Epithelial cell of proximal tubule (primary cell): ENCODE measurements around the gene SPEM2. TPM values are rescaled to one million over a fixed set of nuclear protein-coding genes. Genes with fewer than 3 reads are reported as not detected.

Experiments used
- DNase-seq: peaks from one replicate; pipeline ENCODE4 v3.0.0-alpha.2; 2011; ENCODE audit warnings: low read depth
- H3K4me3 ChIP-seq: 2 replicates; pipeline ENCODE4 v1.5.1; 2011; ENCODE audit warnings: low read depth, mild to moderate bottlenecking, low read length
- total RNA-seq: library from RNA; depleted of rRNA; stranded (reverse); fragments of >200 nt; gene quantifications from 2 replicates; pipeline ENCODE4 v1.2.3, GENCODE V29; 2015
- TF ChIP-seq, protein P1 (sequence below): conservative IDR thresholded peaks from 2 replicates; pipeline ENCODE4 v1.5.1; 2012; ENCODE audit warnings: low read depth, mild to moderate bottlenecking, low read length

The SPEM2 gene
- total RNA-seq, 1 donor from 2014 or later: not detected

GRCh38 chr17:7383742-7384488 is 41.5 kb upstream of the SPEM2 start:
- DNase-seq: no peak
- TF ChIP-seq, protein P1, sequence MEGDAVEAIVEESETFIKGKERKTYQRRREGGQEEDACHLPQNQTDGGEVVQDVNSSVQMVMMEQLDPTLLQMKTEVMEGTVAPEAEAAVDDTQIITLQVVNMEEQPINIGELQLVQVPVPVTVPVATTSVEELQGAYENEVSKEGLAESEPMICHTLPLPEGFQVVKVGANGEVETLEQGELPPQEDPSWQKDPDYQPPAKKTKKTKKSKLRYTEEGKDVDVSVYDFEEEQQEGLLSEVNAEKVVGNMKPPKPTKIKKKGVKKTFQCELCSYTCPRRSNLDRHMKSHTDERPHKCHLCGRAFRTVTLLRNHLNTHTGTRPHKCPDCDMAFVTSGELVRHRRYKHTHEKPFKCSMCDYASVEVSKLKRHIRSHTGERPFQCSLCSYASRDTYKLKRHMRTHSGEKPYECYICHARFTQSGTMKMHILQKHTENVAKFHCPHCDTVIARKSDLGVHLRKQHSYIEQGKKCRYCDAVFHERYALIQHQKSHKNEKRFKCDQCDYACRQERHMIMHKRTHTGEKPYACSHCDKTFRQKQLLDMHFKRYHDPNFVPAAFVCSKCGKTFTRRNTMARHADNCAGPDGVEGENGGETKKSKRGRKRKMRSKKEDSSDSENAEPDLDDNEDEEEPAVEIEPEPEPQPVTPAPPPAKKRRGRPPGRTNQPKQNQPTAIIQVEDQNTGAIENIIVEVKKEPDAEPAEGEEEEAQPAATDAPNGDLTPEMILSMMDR: no peak
- H3K4me3 ChIP-seq: no peak overlapping the region

DNA sequence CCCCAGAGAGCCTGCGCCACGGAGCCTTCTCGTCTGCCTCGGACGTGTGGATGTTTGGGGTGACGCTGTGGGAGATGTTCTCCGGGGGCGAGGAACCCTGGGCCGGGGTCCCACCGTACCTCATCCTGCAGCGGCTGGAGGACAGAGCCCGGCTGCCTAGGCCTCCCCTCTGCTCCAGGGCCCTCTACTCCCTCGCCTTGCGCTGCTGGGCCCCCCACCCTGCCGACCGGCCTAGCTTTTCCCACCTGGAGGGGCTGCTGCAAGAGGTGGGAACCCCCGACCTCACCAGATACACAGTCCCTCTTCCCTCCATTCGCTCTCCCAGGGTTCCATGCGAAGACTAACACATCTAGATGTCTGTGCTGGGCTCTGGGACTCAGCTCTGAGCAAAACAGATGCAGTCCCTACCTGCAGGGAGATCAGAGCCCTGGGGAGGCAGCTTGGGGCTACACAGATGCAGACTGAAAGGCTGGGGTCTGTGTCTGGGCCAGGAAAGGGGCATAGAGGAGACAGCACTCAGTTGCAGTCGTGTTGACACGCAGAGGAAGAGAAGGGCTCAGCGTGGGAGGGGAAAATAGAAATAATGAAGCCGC is 40.8 kb upstream of the SPEM2 start:
- TF ChIP-seq, protein P1: no peak
- H3K4me3 ChIP-seq: no peak overlapping the region

DNA sequence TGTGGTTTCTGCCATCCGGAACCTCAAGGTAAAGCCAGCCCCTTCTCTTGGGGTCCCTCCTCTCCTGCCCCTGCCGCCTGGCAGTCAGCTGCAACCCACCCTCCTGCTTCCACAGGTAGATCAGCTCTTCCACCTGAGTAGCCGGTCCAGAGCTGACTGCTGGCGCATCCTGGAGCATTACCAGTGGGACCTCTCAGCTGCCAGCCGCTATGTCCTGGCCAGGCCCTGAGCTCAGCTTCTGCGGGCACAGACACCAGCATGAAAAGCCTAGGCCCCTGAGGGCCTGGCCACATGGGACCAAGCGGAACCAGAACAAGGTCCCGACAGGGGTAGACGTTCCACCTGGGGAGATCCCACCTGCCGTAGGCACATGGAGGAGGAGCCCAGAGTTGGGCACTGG is 36.6 kb upstream of the SPEM2 start:
- TF ChIP-seq, protein P1: no peak
- no peak overlapping the region for H3K4me3 ChIP-seq
- DNase-seq: no peak

More for the DNA sequence above, 40.8 kb upstream of the SPEM2 start:
- DNase-seq: no peak

DNA sequence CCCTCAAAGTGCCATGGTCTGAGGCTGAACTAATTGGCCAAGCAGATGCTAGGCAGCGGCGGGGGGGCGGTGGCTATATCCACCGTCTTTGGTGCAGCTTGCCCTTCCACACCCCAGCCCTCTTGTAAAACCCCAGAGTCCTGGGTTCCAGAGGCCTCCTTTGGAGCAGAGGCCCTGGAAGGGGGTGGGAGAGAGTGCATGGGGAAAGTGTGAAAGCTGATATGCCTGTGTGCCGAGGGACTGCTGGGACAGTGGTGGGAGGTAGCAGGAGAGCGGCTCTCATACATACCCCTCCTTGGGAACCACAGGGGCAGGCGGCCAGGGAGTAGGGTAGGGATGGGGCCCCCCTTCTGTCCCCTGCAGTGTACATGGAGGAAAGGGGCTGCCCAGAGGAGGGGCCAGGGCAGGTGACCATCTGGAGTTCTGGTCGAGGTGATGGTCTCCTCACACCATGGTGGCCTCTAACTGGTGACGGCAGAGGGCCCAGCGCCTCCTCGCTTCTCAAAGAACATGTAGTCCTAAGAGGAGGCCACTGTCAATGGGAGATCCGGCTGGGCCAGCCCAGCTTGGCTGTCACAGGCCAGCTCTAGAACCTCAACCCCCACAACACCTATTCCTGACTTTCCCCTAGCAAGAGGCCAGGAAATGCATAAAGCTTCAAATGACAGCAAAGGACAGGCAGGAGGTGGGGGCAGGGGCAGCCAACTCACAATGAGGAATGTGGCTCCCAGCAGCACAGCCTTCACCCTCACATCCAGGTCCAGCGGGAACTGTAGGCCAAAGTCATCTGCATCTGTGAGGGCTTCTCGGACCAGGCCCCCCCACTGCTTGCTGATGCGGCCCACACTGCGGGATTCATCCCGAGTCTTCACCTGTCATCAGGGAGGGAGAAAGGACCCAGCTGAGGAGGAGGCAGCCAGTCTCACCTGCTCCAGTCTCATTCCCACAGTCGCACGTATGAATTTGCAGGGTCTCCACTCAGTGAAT is 35.2 kb upstream of the SPEM2 start:
- no peak for DNase-seq
- TF ChIP-seq, protein P1: no peak

GRCh38 chr17:7391307-7391706 is 34.1 kb upstream of the SPEM2 start:
- TF ChIP-seq, protein P1: no peak
- no peak for DNase-seq
- no peak overlapping the region for H3K4me3 ChIP-seq

More for the DNA sequence above, 35.2 kb upstream of the SPEM2 start:
- H3K4me3 ChIP-seq: no peak overlapping the region

GRCh38 chr17:7392696-7393612 is 32.5 kb upstream of the SPEM2 start:
- DNase-seq: no peak
- TF ChIP-seq, protein P1: no peak
- H3K4me3 ChIP-seq: peak overlapping the region; percentile 96
